Vagina (tissue), 2 donors: ENCODE measurements around the gene CHD1L. TPM values are rescaled to one million over a fixed set of nuclear protein-coding genes. Genes with fewer than 3 reads are reported as not detected.

Source experiments
- DNase-seq, 2 donors: peaks; one replicate each; pipeline ENCODE4 v3.0.0-alpha.2; 2017; ENCODE audit errors: extremely low spot score in 2 of 2
- H3K27ac ChIP-seq: fragments of 200-600 bp; sonication (generic); one replicate; pipeline ENCODE4 v1.5.1; 2019
- H3K27me3 ChIP-seq: fragments of 200-600 bp; sonication (generic); one replicate; pipeline ENCODE4 v1.5.1; 2019
- H3K36me3 ChIP-seq, 2 donors: fragments of 200-600 bp; sonication (generic); one replicate each; pipeline ENCODE4 v1.5.1; 2017 to 2019
- H3K4me1 ChIP-seq: fragments of 200-600 bp; sonication (generic); one replicate; pipeline ENCODE4 v1.5.1; 2019
- H3K4me3 ChIP-seq, 2 donors: fragments of 200-600 bp; sonication (generic); 1 replicate in 1 of 2; 2 replicates in 1 of 2; pipeline ENCODE4 v1.5.1; 2016 to 2019
- H3K9me3 ChIP-seq: fragments of 200-600 bp; sonication (generic); one replicate; pipeline ENCODE4 v1.5.1; 2019
- POLR2A ChIP-seq, 2 donors: fragments of 450-650 bp; IDR thresholded peaks; one replicate each; pipeline ENCODE4 v1.6.1; 2017; ENCODE audit warnings: antibody characterized with exemption in 2 of 2, mild to moderate bottlenecking in 2 of 2, moderate library complexity in 2 of 2
- POLR2AphosphoS5 ChIP-seq, 2 donors: sonication (generic); formaldehyde crosslinking; IDR thresholded peaks; one replicate each; pipeline ENCODE4 v1.9.0; 2017; ENCODE audit warnings: antibody characterized with exemption in 2 of 2, mild to moderate bottlenecking in 2 of 2, low read depth in 1 of 2; ENCODE audit not compliant: insufficient read depth in 1 of 2
- intact Hi-C: fragments of 100-400 bp; cut with DNase I; formaldehyde crosslinking; loops from one replicate; pipeline ENCODE4 v1.15.1; 2023
- total RNA-seq: library from RNA; depleted of rRNA; stranded (reverse); fragments of >200 nt; gene quantifications from one replicate; pipeline ENCODE4 v1.2.3, GENCODE V29; 2016
- TF ChIP-seq, protein P1 (sequence below), 3 experiments: fragments of 450-650 bp in 2 of 3; fragments of 200-600 bp in 1 of 3; sonication (generic) in 1 of 3; IDR thresholded peaks; one replicate each; pipeline ENCODE4 v1.5.1; 2017 to 2019; ENCODE audit warnings: antibody characterized with exemption in 3 of 3, mild to moderate bottlenecking in 2 of 3, moderate library complexity in 2 of 3

Gene CHD1L
- total RNA-seq, 1 donor from 2014 or later: 22.3 TPM

DNA sequence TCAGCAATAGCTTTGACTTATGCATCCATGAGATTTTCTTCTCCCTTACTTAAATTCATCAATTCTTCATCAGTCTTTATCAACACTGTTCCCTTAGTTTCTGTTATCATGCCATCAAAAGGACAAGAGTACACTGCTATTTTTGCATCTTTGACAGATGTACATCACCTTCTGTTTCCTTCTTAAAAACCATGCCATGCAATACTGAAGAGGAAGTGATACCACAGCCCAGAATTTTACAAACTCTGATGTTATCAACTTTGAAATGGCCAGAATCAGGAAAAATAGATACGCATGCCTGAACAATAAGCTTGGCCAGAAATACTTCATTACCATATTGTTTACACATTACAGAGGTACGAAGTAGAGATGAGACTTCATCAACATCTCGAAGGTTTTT lies 38.4 kb upstream of the CHD1L start:
- TF ChIP-seq, protein P1, sequence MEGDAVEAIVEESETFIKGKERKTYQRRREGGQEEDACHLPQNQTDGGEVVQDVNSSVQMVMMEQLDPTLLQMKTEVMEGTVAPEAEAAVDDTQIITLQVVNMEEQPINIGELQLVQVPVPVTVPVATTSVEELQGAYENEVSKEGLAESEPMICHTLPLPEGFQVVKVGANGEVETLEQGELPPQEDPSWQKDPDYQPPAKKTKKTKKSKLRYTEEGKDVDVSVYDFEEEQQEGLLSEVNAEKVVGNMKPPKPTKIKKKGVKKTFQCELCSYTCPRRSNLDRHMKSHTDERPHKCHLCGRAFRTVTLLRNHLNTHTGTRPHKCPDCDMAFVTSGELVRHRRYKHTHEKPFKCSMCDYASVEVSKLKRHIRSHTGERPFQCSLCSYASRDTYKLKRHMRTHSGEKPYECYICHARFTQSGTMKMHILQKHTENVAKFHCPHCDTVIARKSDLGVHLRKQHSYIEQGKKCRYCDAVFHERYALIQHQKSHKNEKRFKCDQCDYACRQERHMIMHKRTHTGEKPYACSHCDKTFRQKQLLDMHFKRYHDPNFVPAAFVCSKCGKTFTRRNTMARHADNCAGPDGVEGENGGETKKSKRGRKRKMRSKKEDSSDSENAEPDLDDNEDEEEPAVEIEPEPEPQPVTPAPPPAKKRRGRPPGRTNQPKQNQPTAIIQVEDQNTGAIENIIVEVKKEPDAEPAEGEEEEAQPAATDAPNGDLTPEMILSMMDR (IDR thresholded peaks at IDR 0.05): no peak
- TF ChIP-seq POLR2A (IDR thresholded peaks at IDR 0.05): no peak
- Histone ChIP-seq H3K4me3 (no peak overlapping the region), H3K27ac (no peak overlapping the region), H3K4me1 (no peaks in the 10 kb centered on the region), H3K27me3 (no peaks in the 10 kb centered on the region), H3K36me3 (no peaks in the 10 kb centered on the region), H3K9me3 (no peaks in the 10 kb centered on the region)
- DNase-seq: no peak
- intact Hi-C loops: no loop called here

DNA sequence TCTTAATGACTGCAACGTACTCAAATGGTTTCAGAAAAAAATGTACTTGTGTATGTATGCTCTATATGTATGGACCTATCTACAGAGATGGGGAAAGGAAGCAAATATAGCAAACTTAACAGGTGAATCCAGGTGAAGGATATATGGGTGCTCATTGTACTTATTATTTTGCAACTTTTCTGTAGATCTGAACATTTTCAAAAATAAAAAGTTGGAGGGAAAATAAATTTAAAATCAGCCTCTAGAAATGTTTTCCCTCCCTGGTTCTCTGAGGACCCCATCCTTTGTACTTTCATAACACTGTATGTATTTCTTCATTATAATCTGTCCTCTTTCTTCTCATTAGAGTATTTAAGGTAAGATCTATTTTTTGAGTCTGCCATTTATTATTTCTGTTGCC lies 35.3 kb upstream of the CHD1L start:
- Histone ChIP-seq H3K9me3 (no peaks in the 10 kb centered on the region), H3K4me1 (no peaks in the 10 kb centered on the region), H3K27ac (no peak overlapping the region), H3K4me3 (no peak overlapping the region), H3K36me3 (no peaks in the 10 kb centered on the region), H3K27me3 (no peaks in the 10 kb centered on the region)
- intact Hi-C loops: no loop called here
- TF ChIP-seq POLR2AphosphoS5 (IDR thresholded peaks at IDR 0.05; ENCODE audit: insufficient read depth in 1 of 2, low read depth in 1 of 2): no peak
- TF ChIP-seq, protein P1 (IDR thresholded peaks at IDR 0.05): no peak
- DNase-seq: no peak

DNA sequence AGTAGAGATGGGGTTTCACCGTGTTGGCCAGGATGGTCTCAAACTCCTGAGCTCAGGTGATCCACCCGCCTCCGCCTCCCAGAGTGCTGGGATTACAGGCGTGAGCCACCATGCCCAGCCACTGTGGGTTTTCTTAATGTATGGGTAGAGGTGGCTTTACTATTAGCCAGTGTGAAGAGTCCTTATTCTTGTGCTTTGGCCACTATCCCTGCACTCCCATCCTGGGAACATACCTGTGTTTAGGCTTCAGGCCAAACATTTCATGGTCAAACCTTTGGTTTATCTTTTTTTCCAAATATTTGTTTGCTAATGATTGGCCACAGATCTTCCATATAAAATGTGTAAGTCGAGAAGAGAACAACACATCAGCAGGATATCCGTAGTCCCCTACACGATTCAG lies 33.9 kb upstream of the CHD1L start:
- intact Hi-C loops: no loop called here
- TF ChIP-seq POLR2AphosphoS5 (IDR thresholded peaks at IDR 0.05; ENCODE audit: insufficient read depth in 1 of 2, low read depth in 1 of 2): no peak
- TF ChIP-seq, protein P1 (IDR thresholded peaks at IDR 0.05): no peak
- no peak for TF ChIP-seq POLR2A (IDR thresholded peaks at IDR 0.05)
- Histone ChIP-seq H3K9me3 (no peaks in the 10 kb centered on the region), H3K4me1 (no peaks in the 10 kb centered on the region), H3K27me3 (no peaks in the 10 kb centered on the region), H3K36me3 (no peaks in the 10 kb centered on the region), H3K4me3 (no peak overlapping the region), H3K27ac (no peak overlapping the region)
- no peak for DNase-seq

DNA sequence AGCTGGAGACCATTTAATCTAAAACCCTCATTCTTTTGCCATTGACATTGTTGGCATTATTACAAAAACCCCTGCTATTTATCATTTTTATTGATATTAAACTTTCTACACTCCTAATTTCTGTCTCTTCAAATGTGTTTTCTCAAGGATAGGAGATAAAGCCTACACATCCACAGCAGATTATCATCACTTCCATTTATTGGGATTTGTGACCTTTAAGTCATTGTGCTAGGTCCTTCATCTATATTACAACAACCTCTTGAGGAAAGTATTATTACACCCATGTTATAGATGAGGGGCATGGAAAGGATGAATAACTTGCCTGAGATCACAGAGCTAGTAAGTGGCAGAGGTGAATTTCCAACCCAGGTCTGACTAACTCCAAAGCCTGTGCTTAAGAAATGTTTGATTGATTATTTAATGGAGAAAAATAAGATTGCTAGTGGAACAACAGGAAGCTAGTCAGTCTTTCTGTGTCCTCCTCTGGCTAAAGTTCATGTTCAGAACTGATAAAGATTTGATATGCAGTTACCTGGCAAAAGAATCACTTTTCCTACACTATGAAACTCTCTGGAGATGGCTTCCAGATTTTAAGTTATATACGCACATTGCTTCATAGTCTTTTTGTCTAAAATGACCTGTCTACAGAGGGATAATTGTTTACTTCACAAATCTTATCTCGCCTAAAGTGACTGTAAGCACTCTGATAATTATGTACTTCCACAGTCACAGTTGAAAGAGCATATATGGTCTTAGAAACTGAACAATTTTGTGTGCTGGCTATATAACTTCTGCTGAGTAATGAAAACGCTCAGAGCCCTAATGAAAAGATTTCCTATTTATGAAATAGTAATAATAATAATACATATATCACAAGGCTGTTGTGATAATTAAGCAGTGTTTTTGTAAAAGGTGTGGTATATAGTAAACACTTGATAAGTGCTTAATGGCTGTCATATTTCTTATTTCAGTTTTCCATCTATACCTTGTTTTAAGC lies 32.4 kb upstream of the CHD1L start:
- TF ChIP-seq, protein P1 (IDR thresholded peaks at IDR 0.05): no peak
- TF ChIP-seq POLR2AphosphoS5 (IDR thresholded peaks at IDR 0.05; ENCODE audit: insufficient read depth in 1 of 2, low read depth in 1 of 2) (no peak), POLR2A (IDR thresholded peaks at IDR 0.05) (no peak)
- DNase-seq: no peak
- H3K4me1 ChIP-seq: peaks cover 6% of the 10 kb centered on the region
- intact Hi-C loops: no loop called here
- H3K27ac ChIP-seq: no peak overlapping the region
- no peaks in the 10 kb centered on the region for H3K36me3 ChIP-seq
- H3K9me3 ChIP-seq: no peaks in the 10 kb centered on the region
- H3K27me3 ChIP-seq: no peaks in the 10 kb centered on the region
- no peak overlapping the region for H3K4me3 ChIP-seq

DNA sequence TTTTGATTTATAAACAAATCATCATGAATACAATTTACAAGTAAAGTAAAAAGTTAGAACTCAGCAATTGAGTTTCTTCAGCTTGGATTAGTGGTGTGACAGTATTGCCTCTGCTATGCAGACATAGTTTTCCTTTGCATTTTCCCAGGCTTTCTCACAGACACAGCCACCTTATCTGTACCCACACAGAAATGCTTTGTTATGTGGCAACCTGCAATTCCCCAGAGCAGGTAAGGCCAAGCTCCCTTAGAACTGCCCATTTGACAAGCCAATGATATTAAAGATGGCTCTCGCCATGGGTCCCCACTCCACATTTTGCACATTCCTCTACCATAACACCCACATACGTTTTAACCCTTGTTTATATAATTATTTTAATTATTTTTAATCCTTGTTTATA lies 31.5 kb upstream of the CHD1L start:
- no peak for TF ChIP-seq POLR2A (IDR thresholded peaks at IDR 0.05)
- no peak for TF ChIP-seq POLR2AphosphoS5 (IDR thresholded peaks at IDR 0.05; ENCODE audit: insufficient read depth in 1 of 2, low read depth in 1 of 2)
- no peaks in the 10 kb centered on the region for H3K27me3 ChIP-seq
- peaks cover 6% of the 10 kb centered on the region for H3K4me1 ChIP-seq
- H3K36me3 ChIP-seq: no peaks in the 10 kb centered on the region
- DNase-seq: no peak
- no peaks in the 10 kb centered on the region for H3K9me3 ChIP-seq
- no peak overlapping the region for H3K4me3 ChIP-seq
- H3K27ac ChIP-seq: no peak overlapping the region
- intact Hi-C loops: no loop called here
